HG03378 (cell line): Measurements from ENCODE around the gene ITGA7.
"Not testable (repeated sequence)": the region's sequence is repeated elsewhere in the genome, so short reads cannot be mapped to it uniquely, and the experiment has no call there.

ENCODE experiments used
- ATAC-seq: cut with Tn5 transposase; IDR thresholded peaks from one replicate; pipeline ENCODE4 v1.9.1; 2021; ENCODE audit warnings: mild to moderate bottlenecking, moderate library complexity; ENCODE audit not compliant: unreplicated experiment

ITGA7 gene

GRCh38 chr12:55653031-55653430, 54.7 kb downstream of the ITGA7 start:
- no peak for ATAC-seq

- no peak for ATAC-seq
Observed at GRCh38 chr12:55652352-55652751, 55.4 kb downstream of the ITGA7 start.

- no peak for ATAC-seq
Observed at GRCh38 chr12:55651299-55651683, 56.4 kb downstream of the ITGA7 start.

GRCh38 chr12:55650620-55651298, 56.9 kb downstream of the ITGA7 start:
- ATAC-seq: not testable (repeated sequence)

- ATAC-seq: no peak
Observed at GRCh38 chr12:55647027-55647426, 60.7 kb downstream of the ITGA7 start.

GRCh38 chr12:55644591-55644990, 63.1 kb downstream of the ITGA7 start:
- no peak for ATAC-seq

GRCh38 chr12:55642669-55643068, 65.0 kb downstream of the ITGA7 start:
- ATAC-seq: no peak

- ATAC-seq: no peak
Observed at GRCh38 chr12:55642267-55642666, 65.4 kb downstream of the ITGA7 start.

- ATAC-seq: no peak
Observed at GRCh38 chr12:55641595-55641994, 66.1 kb downstream of the ITGA7 start.

GRCh38 chr12:55637467-55637866, 70.2 kb downstream of the ITGA7 start:
- ATAC-seq: no peak

- no peak for ATAC-seq
Observed at GRCh38 chr12:55636853-55637252, 70.9 kb downstream of the ITGA7 start, which contains the start of gene OR10P1. TSS of gene OR10P1 (plus strand) at chr12:55636892. CDS start at chr12:55636892, 0 bp downstream.

GRCh38 chr12:55636116-55636655, 71.5 kb downstream of the ITGA7 start:
- no peak for ATAC-seq
